ENCODE results near the gene NRG3. TPM values are rescaled to one million over a fixed set of nuclear protein-coding genes. Genes with fewer than 3 reads are reported as not detected.

The NRG3 gene
- total RNA-seq, 2 experiments from 2014 or later = not detected

DNA sequence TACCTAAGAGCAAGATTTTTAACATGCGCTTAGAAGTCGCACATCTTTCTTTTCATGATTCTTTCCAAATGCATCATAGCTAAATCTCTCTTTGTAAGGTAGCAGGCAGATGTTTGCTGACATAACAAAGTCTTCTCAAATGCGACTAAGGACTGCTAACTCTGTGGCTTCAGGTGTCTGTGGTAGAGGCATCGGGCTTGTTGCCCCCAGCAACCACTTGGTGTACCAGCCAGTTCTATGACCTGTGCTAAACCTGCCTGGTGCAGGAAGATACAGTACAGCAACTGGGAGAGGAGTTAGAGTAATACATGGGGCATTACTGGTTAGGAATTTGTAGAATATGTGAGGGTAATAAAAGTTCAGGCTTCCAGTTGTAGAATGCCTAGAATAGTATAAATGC is 654.1 kb downstream of the NRG3 start:
- H4K20me1 ChIP-seq (ENCODE audit: insufficient read depth, low read length) = no peaks in the 10 kb centered on the region
- H3K4me2 ChIP-seq (ENCODE audit: low read length) = no peak overlapping the region; the same call in 1 of the 2 replicates
- no peaks in the 10 kb centered on the region for H3K4me1 ChIP-seq (ENCODE audit: insufficient read depth, low read length, poor library complexity, severe bottlenecking)
- no peaks in the 10 kb centered on the region for H3K9me3 ChIP-seq (ENCODE audit: low read length)
- H3K79me2 ChIP-seq (ENCODE audit: insufficient read depth, low read depth, low read length) = no peaks in the 10 kb centered on the region
- BruUV-seq (replicated peaks) = no TSS peak
- H3K9me2 ChIP-seq (ENCODE audit: insufficient read depth, low read length) = no peaks in the 10 kb centered on the region
- POLR2A ChIA-PET = interaction anchor here (0.7 kb wide), 1 partner anchor 106 kb away, joined by 3 read pairs; no protein-coding TSS in a partner anchor
- no peaks in the 10 kb centered on the region for H3K36me3 ChIP-seq (ENCODE audit: insufficient read depth, low read length)
- CTCF ChIA-PET (ENCODE audit: unreplicated experiment) = no interaction called here
- TF ChIP-seq CTCF (conservative IDR thresholded peaks at IDR 0.05; ENCODE audit: low read length) = no peak
- no peak for TF ChIP-seq EZH2phosphoT487 (IDR thresholded peaks at IDR 0.05; ENCODE audit: borderline replicate concordance, low read depth, low read length)
- no peak for DNase-seq (ENCODE audit: low spot score)
- no peak overlapping the region for H3K4me3 ChIP-seq (ENCODE audit: low read depth, low read length, poor library complexity, severe bottlenecking)
- no peak overlapping the region for H2AFZ ChIP-seq (ENCODE audit: low read length)
- intact Hi-C loops (cut with micrococcal nuclease; ENCODE audit: unreplicated experiment) = no loop called here
- no peak overlapping the region for H3K27ac ChIP-seq (ENCODE audit: low read depth, low read length, poor library complexity, severe bottlenecking)

GRCh38 chr10:82535457-82535856 is 660.5 kb downstream of the NRG3 start:
- no peaks in the 10 kb centered on the region for H4K20me1 ChIP-seq (ENCODE audit: insufficient read depth, low read length)
- H3K9me3 ChIP-seq (ENCODE audit: low read length) = no peaks in the 10 kb centered on the region
- no peaks in the 10 kb centered on the region for H3K36me3 ChIP-seq (ENCODE audit: insufficient read depth, low read length)
- H3K9me2 ChIP-seq (ENCODE audit: insufficient read depth, low read length) = no peaks in the 10 kb centered on the region
- H3K27ac ChIP-seq (ENCODE audit: low read depth, low read length, poor library complexity, severe bottlenecking) = no peak overlapping the region
- DNase-seq (ENCODE audit: low spot score) = no peak
- H3K4me3 ChIP-seq (ENCODE audit: low read depth, low read length, poor library complexity, severe bottlenecking) = no peak overlapping the region
- H3K4me1 ChIP-seq (ENCODE audit: insufficient read depth, low read length, poor library complexity, severe bottlenecking) = no peaks in the 10 kb centered on the region
- POLR2A ChIA-PET = interaction anchor here (0.7 kb wide), 2 partner anchors 170 to 1429 kb away, joined by 3 to 4 read pairs; no protein-coding TSS in a partner anchor
- TF ChIP-seq EZH2phosphoT487 (IDR thresholded peaks at IDR 0.05; ENCODE audit: borderline replicate concordance, low read depth, low read length) (no peak), CTCF (conservative IDR thresholded peaks at IDR 0.05; ENCODE audit: low read length) (no peak)
- CTCF ChIA-PET (ENCODE audit: unreplicated experiment) = no interaction called here
- no peak overlapping the region for H3K4me2 ChIP-seq (ENCODE audit: low read length)
- no TSS peak for BruUV-seq (replicated peaks)
- H2AFZ ChIP-seq (ENCODE audit: low read length) = no peak overlapping the region
- intact Hi-C loops (cut with micrococcal nuclease; ENCODE audit: unreplicated experiment) = no loop called here
- no peaks in the 10 kb centered on the region for H3K79me2 ChIP-seq (ENCODE audit: insufficient read depth, low read depth, low read length)

GRCh38 chr10:82536668-82537067 is 661.7 kb downstream of the NRG3 start:
- no peaks in the 10 kb centered on the region for H3K4me1 ChIP-seq (ENCODE audit: insufficient read depth, low read length, poor library complexity, severe bottlenecking)
- no peaks in the 10 kb centered on the region for H3K9me2 ChIP-seq (ENCODE audit: insufficient read depth, low read length)
- H3K4me3 ChIP-seq (ENCODE audit: low read depth, low read length, poor library complexity, severe bottlenecking) = no peak overlapping the region
- POLR2A ChIA-PET = no interaction called here
- no TSS peak for BruUV-seq (replicated peaks)
- no peak overlapping the region for H3K27ac ChIP-seq (ENCODE audit: low read depth, low read length, poor library complexity, severe bottlenecking)
- intact Hi-C loops (cut with micrococcal nuclease; ENCODE audit: unreplicated experiment) = no loop called here
- H4K20me1 ChIP-seq (ENCODE audit: insufficient read depth, low read length) = no peaks in the 10 kb centered on the region
- no peak overlapping the region for H2AFZ ChIP-seq (ENCODE audit: low read length)
- no peak overlapping the region for H3K4me2 ChIP-seq (ENCODE audit: low read length)
- no peaks in the 10 kb centered on the region for H3K36me3 ChIP-seq (ENCODE audit: insufficient read depth, low read length)
- no peak for DNase-seq (ENCODE audit: low spot score)
- no peaks in the 10 kb centered on the region for H3K9me3 ChIP-seq (ENCODE audit: low read length)
- no peak for TF ChIP-seq EZH2phosphoT487 (IDR thresholded peaks at IDR 0.05; ENCODE audit: borderline replicate concordance, low read depth, low read length)
- TF ChIP-seq CTCF (conservative IDR thresholded peaks at IDR 0.05; ENCODE audit: low read length) = no peak
- CTCF ChIA-PET (ENCODE audit: unreplicated experiment) = no interaction called here
- H3K79me2 ChIP-seq (ENCODE audit: insufficient read depth, low read depth, low read length) = no peaks in the 10 kb centered on the region
